Activated CD4-positive, alpha-beta T cell treated with anti-CD3 and anti-CD28 coated beads, Interleukin-2, Interleukin-6, amounts not matched to agents 100 ng/mL and 50 ng/mL, durations not matched to agents 16 hours and 8 hours (primary cell): ENCODE measurements around the gene PIK3CB.
"Not testable (repeated sequence)": the region's sequence is repeated elsewhere in the genome, so short reads cannot be mapped to it uniquely, and the experiment has no call there.

ENCODE experiments used
- DNase-seq: peaks from one replicate; pipeline ENCODE4 v3.0.0-alpha.2; 2020

PIK3CB gene

GRCh38 chr3:138802223-138802622 lies 32.5 kb downstream of the PIK3CB start:
- not testable (repeated sequence) for DNase-seq

- DNase-seq, result no peak
Observed at GRCh38 chr3:138801792-138802191, 32.9 kb downstream of the PIK3CB start.

DNA sequence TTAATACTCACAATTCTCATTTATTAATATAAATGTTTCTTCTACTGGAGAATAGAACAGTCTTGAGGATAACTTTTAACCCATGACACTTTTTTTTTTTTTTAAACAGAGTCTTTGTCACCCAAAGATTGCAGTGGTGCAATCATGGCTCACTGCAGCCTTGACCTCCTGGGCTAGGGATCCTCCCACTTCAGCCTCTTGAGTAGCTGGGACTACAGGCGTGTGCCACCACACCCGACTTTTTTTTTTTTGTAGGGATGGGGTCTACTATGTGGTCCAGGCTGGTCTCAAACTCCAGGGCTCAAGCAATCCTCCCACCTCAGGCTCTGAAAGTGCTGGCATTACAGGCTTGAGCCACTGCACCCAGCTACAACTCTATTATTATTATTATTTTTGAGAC lies 34.5 kb downstream of the PIK3CB start:
- no peak for DNase-seq

DNA sequence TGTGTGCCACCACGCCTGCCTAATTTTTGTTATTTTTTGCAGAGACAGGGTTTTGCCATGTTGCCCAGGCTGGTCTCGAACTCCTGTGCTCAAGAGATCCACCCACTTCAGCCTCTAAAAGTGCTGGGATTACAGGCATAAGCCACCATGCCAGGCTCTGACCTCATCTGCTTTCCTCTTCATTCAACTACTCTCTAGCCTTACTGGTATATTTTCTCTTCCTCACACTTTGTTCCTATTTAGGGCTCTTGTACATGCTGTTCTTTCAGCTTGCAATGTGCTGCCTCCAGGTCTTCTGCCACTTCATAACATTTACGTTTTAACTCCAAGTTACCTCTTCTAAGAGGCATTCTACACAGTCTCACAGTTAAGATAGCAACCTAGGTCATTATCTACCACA lies 34.9 kb downstream of the PIK3CB start:
- no peak for DNase-seq

GRCh38 chr3:138797508-138798038 lies 37.2 kb downstream of the PIK3CB start:
- DNase-seq, result peak; percentile 8

DNA sequence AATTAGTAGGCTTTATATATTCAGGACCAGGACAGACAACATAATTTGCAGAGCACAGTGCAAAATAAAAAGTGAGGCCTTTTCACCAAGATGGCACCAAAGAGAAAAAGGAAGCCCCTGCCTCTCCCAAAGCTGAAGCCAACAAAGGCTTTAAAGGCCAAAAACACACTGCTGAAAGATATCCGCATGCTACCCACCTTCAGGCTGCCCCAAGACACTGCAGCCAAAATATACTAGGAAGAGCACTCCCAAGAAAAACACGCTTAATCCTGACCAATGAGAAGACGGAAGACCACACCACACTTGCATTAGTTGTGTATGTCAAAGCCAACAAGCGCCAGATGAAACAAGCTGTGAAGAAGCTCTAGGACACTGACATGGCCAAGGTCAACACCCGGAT lies 38.0 kb downstream of the PIK3CB start:
- no peak for DNase-seq

- no peak for DNase-seq
Observed at GRCh38 chr3:138786788-138787271, 47.9 kb downstream of the PIK3CB start.

DNA sequence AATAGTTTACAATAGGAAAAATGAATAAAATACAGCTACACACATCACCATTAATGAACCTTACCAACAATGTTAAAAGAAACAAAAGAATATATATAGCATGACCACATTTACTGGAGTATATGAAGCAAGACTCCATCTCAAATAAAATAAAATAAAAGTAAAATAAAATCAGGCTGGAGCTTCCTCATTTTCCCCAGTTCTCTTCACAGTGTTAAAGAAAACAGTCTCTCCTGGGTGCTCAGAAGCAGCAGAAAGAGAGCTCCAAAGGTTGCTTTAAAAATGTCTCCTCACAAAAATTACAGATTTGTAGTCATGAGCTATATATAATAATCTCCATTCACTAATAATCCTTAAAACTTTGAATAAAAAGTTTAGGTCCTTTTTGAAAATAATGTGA lies 48.8 kb downstream of the PIK3CB start:
- no peak for DNase-seq

- DNase-seq, result not testable (repeated sequence)
Observed at GRCh38 chr3:138785362-138785857, 49.3 kb downstream of the PIK3CB start.

DNA sequence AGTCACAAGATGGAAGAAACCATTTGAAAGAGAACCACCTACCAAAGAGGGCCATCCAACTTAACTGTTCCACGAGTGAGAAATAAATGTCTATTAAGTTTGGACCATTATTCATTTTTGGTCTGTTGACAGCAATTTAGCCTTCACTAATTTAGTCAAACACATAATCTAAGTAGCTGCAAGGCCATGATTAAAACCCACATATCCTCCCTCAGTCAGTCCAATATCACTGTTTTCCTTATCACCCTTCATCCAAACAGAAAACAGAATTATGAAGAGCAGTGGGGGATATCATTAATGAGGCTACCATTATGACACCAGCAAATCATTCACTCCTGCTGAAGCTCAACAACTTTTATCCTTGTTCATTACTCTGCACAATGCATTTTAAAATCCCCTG lies 52.0 kb downstream of the PIK3CB start:
- DNase-seq, result no peak

- DNase-seq, result peak; percentile 59
Observed at GRCh38 chr3:138781012-138781470, 53.7 kb downstream of the PIK3CB start.

DNA sequence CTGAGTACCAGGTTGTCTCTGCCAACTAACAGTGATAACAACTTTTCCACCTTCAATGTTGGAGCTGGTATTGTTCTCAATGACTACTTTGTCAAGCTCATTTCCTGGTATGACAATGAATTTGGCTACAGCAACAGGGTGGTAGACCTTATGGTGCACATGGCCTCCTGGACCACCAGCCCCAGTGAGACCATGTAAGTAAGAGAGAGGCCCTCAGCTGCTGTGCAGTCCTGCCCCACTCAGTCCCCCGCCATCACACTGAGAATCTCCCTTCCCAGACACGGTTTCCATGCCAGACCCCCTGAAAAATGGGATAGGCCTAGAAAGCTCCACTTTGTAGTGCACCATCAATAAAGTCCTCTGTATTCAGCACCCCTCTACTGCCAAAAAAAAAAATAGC lies 56.1 kb downstream of the PIK3CB start:
- DNase-seq, result no peak

DNA sequence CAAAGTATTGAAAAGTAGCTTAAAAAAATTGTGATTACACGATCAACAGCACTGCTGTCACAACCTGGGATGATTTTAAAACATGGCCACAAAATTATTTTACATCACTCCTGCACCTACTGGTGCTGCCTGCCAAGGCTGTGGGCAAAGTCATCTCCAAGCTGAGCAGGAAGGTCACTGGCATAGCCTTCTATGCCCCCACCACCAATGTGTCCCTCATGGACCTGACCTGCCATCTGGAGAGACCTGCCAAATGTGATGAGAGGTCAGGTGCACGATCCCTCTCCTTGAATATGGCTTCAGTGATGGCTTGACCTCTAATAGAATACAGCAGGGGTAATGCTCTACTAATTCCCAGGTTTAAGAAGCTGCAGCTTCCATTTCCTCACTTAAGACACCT lies 57.8 kb downstream of the PIK3CB start:
- no peak for DNase-seq

GRCh38 chr3:138775254-138775595 lies 59.5 kb downstream of the PIK3CB start:
- no peak for DNase-seq

DNA sequence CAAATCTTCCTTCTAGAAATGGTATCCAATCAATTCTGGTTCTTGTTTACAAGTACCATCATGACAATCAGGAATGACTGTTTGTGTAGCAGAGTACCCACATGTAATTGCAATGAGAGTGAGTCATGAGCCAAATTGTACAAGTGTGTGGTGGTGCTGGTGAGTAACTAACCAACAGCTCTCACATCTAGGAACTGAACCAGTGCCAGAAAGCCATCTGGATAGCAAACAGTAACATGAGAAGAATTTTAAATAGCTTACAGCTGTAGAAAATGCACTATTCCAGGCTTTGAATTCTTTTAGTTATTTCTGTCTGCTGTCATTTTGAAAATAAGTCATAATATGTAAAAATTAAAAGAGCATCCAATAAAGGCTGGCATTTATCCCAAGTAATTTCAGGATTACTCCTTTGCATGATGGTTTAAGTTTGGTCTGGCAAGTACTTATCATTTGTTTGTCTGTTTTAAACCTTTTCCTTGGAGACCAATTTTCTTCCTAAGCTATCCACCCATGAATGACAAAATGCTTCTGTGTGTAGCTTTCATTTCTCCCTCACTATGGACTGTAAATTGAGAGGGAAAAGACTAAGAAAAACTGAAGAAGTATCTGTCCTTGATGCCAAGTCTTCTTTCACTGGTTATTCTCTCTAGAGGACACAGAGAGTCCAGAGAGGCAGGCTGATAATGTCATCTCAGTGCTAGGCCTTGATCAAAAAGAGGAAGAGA lies 60.0 kb downstream of the PIK3CB start:
- peak; percentile 60 for DNase-seq

GRCh38 chr3:138771585-138771984 lies 63.1 kb downstream of the PIK3CB start:
- DNase-seq, result no peak

DNA sequence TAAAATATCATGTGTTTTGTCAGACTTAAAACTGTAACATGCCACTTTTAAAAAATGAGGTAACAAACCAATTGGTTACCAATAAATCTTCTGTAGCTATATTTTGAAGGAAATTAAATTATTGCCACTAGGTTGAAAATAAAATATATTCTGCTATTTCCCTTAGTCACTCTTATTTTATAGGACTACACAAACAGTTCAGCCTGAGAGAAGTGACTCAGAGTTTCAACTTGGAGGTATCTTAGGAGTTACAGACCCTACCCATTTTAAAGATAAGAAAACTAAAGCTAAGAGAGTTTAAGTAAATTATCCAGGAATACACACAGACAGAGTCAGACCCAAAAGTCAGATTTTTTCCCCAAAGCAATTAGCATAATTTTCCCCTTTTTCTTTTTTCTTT lies 65.1 kb downstream of the PIK3CB start:
- no peak for DNase-seq

GRCh38 chr3:138768946-138769345 lies 65.8 kb downstream of the PIK3CB start:
- DNase-seq, result no peak

GRCh38 chr3:138768125-138768524 lies 66.6 kb downstream of the PIK3CB start:
- DNase-seq, result no peak

DNA sequence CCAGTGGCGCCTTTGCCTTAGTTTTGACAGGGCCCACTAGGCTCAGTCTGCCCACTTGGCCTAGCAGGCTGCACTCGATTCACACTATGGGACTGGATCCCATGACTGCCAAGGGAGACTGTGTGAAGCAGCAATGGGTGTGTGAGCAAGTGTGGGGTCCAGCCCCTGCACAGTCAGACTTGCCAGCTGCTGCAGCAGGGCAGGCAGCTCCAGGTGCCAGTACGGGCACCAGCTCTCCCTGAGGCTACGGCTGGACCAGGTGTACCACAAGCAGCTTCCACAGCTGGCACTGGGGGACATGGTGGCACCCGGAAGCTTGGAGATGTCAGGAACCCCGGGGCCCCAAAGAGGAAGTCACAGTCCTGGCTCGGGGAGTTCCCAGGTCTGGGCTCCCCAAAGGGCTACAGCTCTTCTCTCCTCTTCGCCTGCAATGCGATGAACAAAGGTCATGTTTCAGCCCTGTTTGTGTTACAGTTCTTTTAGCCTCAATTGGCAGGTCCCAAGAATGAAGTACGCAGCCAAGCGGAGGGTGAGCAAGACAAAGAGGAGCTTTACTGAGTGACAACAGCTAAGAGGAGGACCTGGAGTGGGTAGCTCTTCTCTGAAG lies 67.1 kb downstream of the PIK3CB start:
- DNase-seq, result no peak

- DNase-seq, result peak; percentile 32
Observed at GRCh38 chr3:138761002-138761401, 73.7 kb downstream of the PIK3CB start.

DNA sequence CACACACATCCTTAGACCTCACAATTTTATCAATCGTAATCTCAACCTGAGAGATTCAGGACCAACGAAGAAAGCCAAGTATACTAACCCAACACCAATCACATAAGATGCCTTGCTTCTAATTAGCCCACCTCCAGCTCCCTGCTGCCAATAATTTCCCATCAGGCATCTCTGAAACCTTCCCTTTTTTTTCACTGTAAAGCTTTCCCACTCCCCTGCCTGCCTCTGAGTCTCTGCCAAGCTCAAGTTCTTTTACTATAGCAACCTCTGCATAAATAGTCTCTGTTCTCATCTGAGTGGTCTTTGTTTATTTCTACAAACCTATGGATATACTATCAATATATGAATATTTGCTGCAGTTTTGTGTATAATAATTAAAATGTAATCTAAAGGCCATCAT lies 86.5 kb downstream of the PIK3CB start:
- no peak for DNase-seq

DNA sequence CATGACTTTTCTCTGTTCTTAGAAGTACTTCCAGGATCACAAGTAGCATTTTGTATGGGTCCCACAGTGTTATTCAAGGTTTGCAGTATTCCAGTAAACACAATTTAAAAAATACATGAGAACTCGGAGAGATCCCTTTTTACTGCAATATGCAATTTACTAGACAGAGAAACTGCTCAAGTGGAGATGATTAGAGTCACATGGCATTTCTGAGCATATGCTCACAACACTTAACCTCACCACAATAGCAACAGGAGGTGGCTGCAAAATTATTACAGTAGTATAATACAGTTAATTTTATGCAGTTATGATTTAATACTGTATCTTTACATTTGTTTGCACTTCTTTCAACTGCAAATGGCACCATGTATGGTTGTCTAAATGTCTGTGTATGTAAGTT lies 87.5 kb downstream of the PIK3CB start:
- DNase-seq, result no peak

GRCh38 chr3:138740072-138740471 lies 94.7 kb downstream of the PIK3CB start:
- DNase-seq, result peak; percentile 59
